Measurements from ENCODE around the gene CLCN7. TPM values are rescaled to one million over a fixed set of nuclear protein-coding genes. Genes with fewer than 3 reads are reported as not detected.

CLCN7 gene
- total and polyA plus RNA-seq, 2 of the 8 experiments (the other 6 are each of a cell fraction or from before 2014, with no cell fraction given): 38.6 to 81.5 TPM

- TF ChIP-seq RBBP5 (IDR thresholded peaks at IDR 0.05; ENCODE audit: borderline replicate concordance, low read depth, low read length) (no peak), EZH2 (IDR thresholded peaks at IDR 0.05; ENCODE audit: low read depth, low read length, severe bottlenecking) (no peak), USF2 (IDR thresholded peaks at IDR 0.05; ENCODE audit: low read length) (no peak), ATF2 (IDR thresholded peaks at IDR 0.05; ENCODE audit: low read length) (no peak)
Observed at GRCh38 chr16:1488619-1489018, 13.8 kb upstream of the CLCN7 start, which contains the start of gene PTX4 (continued).
